GM21390 (cell line): ENCODE data around the gene PTPRN2.
"Not testable (repeated sequence)": the region's sequence is repeated elsewhere in the genome, so short reads cannot be mapped to it uniquely, and the experiment has no call there.

Experiments
- ATAC-seq: cut with Tn5 transposase; IDR thresholded peaks from one replicate; pipeline ENCODE4 v1.9.1; 2021; ENCODE audit not compliant: unreplicated experiment

Gene PTPRN2

DNA sequence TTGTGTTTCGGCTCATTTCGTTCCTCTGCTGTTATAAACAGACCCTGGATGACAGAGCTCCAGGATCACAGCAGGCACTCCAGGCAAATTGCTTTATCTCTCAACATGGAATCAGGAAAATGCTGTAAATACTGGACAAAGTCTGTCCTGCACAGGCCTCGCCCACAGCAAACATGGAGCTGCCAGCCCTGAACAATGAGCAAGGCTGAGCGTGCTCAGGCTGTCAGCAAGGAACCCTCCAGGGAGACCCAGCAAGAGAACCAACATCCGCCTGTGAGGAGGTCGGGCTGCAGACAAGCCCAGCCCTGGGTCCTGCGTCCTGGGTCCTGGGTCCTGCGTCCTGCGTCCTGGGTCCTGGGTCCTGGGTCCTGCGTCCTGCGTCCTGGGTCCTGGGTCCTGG, 180.8 kb downstream of the PTPRN2 start:
- no peak for ATAC-seq

DNA sequence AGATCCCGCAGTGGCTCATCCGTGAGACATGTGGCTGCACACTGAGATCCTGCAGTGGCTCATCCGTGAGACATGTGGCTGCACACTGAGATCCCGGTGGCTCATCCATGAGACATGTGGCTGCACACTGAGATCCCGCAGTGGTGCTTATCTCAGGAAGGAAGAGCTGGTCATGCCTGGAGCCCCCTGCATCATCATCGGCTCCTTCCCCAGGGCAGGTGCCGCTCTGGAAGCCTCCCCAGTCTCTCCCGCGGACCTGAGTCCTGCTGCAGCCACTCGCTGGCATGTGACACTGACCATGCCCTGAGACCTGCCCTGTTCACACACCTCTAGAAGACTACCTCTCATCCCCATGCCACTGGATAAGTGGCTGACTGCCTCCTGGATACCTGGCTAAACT, 181.3 kb downstream of the PTPRN2 start:
- no peak for ATAC-seq

DNA sequence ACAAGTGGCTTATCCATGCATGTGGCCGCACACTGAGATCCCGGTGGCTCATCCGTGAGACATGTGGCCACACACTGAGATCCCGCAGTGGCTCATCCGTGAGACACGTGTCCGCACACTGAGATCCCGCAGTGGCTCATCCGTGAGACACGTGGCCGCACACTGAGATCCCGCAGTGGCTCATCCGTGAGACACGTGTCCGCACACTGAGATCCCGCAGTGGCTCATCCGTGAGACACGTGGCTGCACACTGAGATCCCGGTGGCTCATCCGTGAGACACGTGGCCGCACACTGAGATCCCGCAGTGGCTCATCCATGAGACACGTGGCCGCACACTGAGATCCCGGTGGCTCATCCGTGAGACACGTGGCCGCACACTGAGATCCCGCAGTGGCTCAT, 181.9 kb downstream of the PTPRN2 start:
- not testable (repeated sequence) for ATAC-seq

DNA sequence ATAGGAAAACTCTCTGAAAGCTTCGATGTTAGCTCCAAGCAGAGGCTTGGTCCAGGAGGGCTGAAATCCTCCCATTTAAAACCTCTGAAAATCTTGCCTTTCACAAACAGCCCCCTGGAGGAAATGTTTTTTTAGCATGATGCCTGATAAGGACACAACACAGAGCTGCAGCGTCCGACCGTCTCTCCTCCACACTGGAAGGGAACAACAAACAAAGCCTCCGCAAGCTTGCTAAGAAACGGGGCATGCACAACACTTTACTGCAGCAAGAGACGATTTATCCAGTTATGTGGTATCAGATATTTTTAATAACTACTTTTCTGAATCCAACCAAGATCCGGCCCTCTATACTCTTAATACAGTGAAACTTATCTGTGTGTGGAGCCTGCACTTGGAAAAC, 182.3 kb downstream of the PTPRN2 start:
- ATAC-seq: no peak

DNA sequence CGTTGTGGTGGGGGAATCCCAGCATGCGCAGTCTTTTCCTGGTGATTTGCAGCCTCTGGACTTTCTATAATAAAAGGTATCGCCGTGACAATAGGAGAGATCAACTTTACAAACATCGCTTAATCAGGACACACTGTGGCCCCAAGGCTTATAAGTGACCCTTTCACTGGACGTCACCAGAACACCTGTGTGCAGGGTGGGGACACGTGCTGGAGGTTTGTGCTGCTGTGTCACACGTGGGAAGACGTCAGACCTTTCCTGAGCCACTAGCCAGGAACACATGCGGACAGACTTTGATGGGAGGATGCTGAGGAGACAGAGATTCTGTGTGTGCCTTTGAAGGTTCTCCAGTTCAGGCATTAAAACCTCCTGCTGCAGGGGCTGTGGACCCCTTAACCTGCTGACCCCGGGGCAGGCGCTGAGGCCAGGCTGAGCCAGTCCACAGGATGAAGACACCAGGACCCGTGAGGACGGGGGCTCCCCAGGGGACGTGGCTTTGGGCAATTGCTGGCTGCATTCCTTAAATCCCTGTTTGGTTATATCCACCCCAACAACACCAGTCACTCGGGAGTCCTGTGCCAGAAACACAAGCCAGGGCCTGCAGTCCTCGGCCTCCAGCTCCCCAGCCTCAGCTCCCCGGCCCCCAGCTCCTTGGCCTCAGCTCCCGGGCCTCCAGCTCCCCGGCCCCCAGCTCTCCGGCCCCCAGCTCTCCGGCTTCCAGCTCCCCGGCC, 183.4 kb downstream of the PTPRN2 start:
- no peak for ATAC-seq

DNA sequence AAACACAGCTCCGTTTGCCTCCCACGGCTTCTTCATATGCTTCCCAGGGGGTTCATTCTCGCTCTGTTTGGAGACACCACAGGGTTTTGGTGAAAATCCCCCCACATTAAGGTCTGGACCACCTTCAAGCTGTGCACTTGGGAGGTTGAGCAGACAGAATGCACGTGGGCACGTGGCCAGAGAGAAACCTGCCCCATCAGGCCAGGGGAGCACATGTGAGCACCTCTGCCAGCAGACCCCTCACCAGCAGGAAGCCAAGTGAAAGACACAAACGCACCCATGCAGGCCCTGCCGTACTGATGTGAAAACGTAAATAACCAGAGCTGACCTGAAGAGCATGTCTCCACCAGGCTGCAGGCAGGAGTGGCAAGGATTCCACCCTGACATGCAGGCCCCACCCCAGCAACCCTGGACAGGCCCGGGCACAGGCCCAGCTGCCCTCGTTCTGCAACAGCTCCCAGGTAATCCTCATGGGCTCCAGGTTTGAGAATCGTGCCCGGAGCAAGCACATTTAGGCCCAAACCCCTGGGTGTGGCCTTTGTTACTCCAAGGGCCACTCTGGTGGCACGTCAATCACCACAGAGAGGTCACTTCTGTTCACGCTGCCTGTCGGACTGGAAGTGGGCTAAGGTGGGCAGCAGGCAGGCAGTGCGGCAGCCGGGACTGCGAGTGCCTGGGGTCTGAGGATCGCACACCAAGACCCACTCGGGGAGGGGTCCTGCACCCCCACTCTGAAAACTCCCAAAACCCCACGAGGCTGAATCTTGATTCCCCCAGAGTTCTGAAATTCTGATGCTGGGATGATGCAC, 184.4 kb downstream of the PTPRN2 start:
- no peak for ATAC-seq

DNA sequence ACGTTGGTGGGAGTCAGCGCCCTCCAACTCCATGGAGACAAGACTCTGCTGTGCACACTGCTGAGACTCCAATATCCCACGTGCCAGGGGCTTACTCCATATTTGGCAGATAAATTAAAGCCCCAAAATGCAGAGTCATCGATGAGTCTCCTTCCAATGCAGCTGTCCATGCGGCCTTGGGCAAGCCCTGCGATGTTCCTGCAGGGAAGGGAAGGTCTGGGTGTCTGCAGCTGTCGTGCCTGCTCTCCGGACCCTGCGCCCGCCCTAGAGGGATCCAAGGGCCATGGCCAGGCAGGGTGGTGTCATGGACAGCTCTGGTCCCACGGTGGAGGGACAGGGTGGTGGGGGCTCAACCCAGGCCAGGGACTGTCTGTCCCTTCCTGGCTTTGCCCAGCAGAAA, 185.2 kb downstream of the PTPRN2 start:
- ATAC-seq: no peak

DNA sequence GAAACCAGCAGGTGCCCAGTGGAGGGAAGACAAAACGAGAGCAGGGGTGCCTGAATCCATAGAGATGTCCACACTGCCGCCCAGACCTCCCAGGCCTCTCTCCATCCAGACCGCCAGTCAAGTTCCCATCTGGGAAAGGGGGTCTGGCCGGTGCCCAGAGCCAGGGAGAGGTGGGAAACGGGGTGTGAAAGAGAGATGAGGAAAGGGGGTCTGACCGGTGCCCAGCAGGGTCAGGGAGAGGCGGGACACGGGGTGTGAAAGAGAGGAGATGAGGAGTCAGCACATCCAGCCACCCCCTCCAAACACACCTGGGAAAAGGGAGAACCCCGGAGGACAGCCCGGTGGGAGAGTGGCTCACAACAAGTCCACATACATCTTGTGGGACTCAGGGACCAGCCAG, 185.8 kb downstream of the PTPRN2 start:
- no peak for ATAC-seq

DNA sequence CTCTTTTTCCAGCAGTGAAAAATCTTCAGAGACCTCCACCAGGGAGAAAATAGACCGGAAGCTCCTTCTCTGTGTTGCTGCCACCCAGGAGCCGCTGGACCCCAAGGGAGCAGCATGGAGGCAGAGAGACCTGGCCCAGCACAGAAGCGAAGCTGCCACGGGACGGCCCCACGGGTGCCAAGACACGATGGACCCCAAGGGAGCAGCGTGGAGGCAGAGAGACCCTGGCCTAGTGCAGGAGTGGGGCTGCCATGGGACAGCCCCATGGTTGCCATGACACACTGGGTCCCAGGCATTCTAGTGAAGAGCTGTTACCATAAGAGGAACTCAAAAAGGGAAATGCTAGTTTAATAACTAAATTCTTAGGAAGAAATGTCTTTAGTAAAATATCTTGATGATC, 186.3 kb downstream of the PTPRN2 start:
- no peak for ATAC-seq

DNA sequence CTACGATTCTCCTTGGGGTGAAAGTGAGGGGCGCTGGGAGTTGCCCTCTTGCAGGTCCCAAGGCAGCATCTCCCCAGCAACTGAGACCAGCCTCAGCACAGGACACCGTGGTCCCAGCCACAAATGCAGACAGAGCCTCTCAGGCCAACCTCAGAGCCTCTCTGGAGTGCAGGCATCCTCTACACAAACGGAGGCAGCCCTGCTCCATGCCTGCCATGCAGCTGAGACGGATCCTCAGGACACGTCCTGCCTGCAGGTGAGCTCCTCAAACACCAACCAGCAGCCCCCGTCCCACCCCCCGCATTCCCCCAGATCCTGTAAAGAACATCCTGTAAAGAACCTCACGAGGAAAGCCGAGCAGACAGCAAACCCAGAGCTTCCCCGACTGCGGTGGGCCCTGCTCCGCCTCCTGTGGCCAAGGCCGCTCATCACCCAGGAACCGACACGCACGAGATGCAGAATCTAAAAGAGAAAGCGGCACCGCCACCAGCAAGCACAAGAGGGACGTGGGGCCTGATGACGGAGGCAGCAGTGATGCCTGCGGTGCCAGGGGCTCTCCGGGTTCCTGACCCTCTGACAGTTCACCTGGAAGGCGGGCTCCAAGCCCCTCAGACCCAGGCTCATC, 186.9 kb downstream of the PTPRN2 start:
- ATAC-seq: no peak

DNA sequence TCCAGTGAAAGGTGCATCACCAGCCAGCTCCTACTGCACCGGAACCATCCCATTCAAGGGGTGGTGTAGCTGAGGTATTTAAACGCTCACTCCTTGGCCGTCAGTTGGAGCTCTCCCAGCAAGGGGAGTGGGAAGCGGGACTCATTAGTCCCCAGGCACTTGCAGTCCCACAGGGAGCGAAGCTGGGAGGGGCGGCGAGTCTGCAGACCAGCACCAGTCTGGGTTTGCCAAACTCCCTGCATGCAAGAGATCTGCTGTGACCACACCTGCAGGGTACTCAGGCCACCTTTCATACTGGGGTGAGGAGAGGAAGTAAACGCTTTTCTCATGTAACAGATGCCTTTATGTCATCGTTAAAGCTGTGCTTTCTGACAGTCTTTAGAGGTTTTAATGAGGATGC, 187.9 kb downstream of the PTPRN2 start:
- no peak for ATAC-seq

DNA sequence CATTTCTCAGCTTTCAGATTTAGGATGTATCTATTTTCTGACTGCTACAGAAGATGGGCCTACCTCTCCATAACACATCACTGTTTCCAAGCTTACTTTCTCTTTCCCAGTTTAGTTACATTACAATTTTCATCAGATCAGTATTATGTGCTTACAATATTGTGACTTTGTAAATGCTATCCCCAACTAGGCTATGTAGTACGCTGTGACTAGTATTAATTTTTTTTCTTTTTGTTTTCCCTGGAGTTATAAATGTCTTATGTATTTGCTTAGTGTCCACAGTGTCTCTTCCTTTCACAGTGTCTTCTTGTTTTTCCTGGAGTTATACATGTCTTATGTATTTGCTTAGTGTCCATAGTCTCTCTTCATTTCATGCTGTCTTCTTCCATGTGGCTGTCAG, 188.9 kb downstream of the PTPRN2 start:
- no peak for ATAC-seq

DNA sequence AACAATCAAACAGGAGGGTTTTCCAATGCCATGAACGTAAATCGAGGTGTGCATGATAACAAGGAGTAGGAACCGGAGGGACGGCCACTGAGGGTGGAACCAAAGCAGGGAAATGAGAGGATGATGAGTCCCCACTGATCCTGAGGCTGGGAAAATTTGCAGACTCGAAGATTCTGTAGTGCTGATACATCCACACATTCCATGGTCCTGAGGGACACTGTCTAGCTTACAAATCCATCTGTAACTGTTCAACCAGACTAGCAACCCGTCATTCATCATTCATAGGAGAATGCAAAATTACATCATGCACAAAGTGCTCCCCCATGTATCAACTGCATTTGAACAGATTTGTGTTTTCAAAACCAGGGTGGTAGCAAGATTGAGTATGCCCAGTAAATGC, 189.7 kb downstream of the PTPRN2 start:
- ATAC-seq: no peak

DNA sequence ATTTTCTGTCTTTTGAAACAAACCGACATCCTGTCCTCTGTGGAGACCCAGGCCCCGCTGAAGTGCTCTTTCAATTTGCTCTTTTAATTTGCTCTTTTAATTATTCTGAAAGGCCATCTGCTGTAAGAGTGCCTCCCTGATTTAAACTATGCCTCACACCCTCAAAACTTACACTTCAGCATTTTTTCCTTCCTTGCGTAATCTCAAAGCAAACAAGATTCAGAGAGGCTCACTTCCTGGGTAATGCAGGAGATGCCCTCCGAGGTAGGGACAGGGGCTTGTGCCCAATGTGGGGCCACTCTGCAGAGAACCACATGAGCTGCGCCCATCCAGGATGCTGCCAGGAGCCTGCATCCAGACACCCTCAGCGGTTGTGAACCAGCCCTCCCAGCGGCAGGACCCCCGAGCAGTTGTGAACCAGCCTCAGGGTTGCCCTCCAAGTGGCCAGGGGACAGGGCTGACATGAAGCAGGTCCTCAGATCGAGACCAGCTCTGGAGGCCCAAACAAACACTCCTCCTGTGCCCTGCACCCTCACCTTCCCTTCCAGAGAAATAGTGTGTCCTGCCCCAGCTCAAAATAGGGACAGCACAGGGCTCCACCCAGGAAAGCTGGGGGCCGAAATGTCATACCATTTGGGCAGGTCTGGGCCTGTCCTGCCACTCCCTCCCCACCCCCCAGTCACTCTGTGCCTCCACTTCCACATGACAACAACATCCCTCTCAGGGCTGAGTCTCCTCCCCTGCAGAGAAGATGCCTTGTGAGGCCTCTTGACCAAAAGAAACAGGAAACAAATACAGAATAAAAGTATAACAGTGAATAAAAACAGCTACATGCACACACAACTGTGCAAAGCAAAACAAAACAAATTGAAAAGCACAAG, 190.4 kb downstream of the PTPRN2 start:
- ATAC-seq: no peak

DNA sequence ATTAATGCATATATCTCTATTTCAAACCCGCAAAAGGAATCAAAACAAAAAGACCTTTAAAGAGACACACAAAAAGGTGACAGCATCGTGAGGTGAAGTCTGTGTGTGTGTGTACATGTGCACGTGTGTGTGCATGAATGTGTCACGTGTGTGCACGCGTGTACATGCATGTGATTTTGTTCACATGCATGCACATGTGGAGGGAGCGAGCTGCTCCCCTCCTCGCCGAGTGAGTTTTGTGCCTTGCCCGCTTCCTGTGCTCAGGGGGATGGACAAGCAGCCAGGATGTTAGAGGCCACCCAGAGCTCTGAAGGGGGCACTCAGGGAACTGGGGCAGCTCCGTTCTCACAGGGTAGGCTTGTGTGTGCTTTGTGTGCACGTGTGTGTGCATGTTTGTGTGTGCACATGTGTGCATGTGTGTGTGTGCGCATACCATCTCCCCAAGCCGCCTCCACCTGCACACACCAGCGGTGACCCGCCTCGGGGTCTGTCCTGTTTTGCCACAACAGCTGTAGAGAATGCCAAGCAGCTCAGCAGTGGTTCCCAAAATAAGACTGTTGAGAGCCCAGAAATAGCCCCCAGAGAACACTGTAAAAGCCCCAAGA, 191.2 kb downstream of the PTPRN2 start:
- no peak for ATAC-seq

DNA sequence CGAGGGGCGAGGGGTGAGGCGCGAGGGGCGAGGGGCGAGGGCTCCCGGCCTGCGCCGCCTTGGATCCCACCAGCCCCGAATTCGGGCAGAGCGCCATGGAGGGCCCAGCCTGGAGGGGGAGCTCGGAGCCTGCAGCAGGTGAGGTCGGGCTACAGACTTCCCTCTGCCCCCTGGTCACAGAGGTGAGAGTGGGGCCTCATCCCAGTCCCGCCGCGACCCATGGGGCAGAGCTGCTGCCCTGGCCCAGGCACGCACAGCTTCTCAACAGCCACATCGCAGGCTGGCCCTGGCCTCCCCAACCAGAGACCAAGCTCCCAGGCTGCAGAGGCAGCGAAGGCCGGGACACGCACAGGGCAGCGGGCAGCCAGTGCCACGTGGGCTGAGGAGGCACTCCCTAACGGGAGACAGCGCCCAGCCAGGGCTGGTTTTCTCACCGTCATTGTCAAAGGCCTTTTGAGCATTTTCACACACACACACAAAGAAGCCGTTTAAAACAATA, 191.8 kb downstream of the PTPRN2 start:
- no peak for ATAC-seq

DNA sequence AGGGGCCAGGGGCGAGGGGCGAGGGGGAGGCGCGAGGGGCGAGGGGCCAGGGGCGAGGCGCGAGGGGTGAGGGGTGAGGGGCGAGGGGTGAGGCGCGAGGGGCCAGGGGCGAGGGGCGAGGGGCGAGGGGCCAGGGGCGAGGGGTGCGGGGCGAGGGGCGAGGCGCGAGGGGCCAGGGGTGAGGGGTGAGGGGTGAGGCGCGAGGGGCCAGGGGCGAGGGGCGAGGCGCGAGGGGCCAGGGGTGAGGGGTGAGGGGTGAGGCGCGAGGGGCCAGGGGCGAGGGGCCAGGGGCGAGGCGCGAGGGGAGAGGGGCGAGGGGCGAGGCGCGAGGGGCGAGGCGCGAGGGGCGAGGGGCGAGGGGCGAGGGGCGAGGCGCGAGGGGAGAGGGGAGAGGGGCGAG, 192.3 kb downstream of the PTPRN2 start:
- no peak for ATAC-seq

DNA sequence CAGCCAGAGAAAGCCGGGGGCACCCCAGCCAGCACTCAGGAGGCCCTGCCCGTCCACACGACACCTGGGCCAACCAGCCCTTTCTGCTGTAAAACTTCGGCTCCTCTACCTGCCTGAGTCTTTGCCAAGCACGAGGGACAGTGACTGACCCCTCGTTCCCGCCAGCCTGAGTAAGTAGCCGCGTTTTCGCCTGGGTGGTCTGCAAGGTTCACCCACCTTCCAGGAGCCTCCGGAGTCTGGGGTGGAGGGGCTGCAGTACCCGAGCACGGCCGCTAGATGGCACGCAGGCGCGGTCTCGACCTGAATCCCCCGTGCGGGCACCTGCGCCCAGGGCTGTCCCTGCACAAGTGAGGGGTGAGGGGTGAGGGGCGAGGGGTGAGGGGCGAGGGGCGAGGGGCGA, 192.7 kb downstream of the PTPRN2 start:
- no peak for ATAC-seq

DNA sequence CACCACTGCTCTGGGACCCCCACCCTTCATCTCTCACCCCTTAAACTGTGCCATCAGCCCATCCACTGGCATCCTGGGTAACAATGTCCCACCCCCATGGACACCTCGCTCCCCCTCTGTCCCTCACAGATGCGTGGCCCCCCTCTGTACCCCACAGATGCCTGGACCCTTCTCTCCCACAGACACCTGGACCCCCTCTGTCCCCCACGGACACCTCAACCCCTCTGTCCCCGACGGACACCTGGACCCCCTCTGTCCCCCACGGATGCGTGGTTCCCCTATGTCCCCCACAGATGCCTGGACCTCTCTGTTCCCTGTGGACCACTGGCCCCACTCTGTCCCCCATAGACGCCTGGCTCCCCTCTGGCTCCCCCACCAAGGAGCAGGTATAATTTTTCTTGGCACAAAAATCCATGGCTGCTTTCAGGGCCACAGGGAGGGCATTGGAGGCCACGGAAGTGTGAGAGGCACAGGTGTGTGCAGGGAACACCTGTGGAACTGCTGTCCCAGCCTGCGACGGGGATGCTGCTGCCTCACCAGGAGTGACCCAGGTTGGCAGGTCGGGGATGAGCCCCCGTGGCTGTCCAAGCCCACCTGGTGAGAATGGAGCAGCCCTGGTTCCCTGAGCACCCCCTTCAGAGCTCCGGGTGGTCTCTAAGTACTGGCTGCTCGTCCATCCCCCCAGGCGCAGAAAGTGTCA, 193.5 kb downstream of the PTPRN2 start:
- no peak for ATAC-seq

DNA sequence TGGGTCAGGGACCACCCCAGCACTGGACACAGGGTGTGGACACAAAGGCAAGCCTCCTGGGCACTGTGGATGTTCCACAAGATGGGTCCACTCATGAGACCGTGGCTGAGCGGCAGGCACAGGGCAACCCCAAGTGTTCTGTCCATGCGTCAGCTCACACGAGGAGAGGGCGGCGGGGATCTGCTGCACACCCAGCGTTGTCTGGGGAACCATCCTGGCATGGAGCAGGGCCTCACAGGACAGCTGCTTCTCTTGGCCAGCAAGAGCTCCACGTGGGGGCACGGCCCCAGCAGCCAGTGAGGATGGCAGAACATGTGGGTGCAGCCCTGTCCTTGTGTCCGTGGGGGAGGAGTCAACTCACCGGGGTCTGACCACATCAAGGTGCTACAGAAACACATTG, 195.4 kb downstream of the PTPRN2 start:
- no peak for ATAC-seq
